ENCODE data around the gene RETSAT. TPM values are rescaled to one million over a fixed set of nuclear protein-coding genes. Genes with fewer than 3 reads are reported as not detected.

Gene RETSAT
- total and polyA plus RNA-seq, 2 of the 13 experiments (the other 11 are each of a cell fraction or from before 2014, with no cell fraction given), result 46.7 to 61.0 TPM

DNA sequence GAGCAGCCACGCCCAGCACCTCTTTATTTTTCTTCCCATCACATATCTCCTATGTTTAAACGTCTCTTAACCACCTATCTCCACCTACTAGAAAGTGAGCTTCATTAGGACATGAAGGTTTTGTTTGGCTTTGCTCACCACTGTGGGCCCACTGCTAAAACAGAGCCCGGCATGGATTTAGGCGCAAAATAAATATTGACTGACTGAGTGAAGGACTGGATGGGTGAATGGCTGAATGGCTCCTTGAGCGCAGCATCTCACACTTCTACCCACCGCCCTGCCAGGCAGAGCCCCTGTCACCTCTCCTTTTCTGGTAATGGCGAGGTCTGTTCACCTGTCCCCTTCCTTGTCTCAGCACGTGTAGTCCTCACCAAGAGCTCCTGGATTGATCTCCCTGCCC is 45.7 kb upstream of the RETSAT start (continued):
- TF ChIP-seq, protein P1, sequence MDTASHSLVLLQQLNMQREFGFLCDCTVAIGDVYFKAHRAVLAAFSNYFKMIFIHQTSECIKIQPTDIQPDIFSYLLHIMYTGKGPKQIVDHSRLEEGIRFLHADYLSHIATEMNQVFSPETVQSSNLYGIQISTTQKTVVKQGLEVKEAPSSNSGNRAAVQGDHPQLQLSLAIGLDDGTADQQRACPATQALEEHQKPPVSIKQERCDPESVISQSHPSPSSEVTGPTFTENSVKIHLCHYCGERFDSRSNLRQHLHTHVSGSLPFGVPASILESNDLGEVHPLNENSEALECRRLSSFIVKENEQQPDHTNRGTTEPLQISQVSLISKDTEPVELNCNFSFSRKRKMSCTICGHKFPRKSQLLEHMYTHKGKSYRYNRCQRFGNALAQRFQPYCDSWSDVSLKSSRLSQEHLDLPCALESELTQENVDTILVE (CRISPR knock-in tag; IDR thresholded peaks at IDR 0.05), result no peak

DNA sequence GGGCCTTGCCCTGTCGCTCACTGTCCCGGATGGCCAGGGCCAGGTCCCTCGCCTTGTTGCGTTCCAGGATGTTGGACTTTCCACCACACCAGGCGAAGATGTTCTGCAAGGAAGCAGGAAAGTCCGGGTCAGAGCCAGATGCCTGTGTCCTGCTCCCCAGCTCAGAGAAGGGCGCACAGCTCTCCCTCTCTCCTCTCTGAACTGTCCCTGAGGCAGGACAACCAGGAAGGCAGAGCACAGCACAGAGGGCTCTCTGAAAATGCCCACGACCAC is 44.8 kb upstream of the RETSAT start:
- FAIRE-seq (no peak), ATAC-seq (no peak), DNase-seq (ENCODE audit: low spot score) (no peak)
- Histone ChIP-seq H3K36me3 (replicated peaks in 1 of 2; ENCODE audit: control insufficient read depth in 1 of 2, insufficient read depth in 2 of 2, low read length in 2 of 2) (no peaks in the 10 kb centered on the region), H3K4me2 (ENCODE audit: low read depth, low read length) (no peak overlapping the region), H4K20me1 (ENCODE audit: insufficient read depth, low read length) (no peaks in the 10 kb centered on the region), H2AFZ (ENCODE audit: low read length) (no peak overlapping the region), H3K4me3 (replicated peaks in 1 of 3; ENCODE audit: insufficient read depth in 1 of 3, low read depth in 2 of 3, low read length in 3 of 3) (no peak overlapping the region), H3K4me1 (ENCODE audit: insufficient read depth, low read length) (peaks cover 38% of the 10 kb centered on the region), H3K9ac (ENCODE audit: insufficient read depth, low read depth, low read length) (no peak overlapping the region), H3K27me3 (ENCODE audit: control insufficient read depth in 1 of 2, insufficient read depth in 2 of 2, low read length in 2 of 2) (no peaks in the 10 kb centered on the region), H3K79me2 (ENCODE audit: insufficient read depth, low read length) (no peaks in the 10 kb centered on the region), H3K27ac (ENCODE audit: extremely low read length, insufficient read depth, low read length) (no peak overlapping the region), H3K9me3 (ENCODE audit: low read length) (no peaks in the 10 kb centered on the region)
- TF ChIP-seq NKX3-1 (CRISPR knock-in tag; IDR thresholded peaks at IDR 0.05), result no peak
- TF ChIP-seq ZNF564 (CRISPR knock-in tag; IDR thresholded peaks at IDR 0.05), result no peak
- TF ChIP-seq ZNF720 (CRISPR knock-in tag; IDR thresholded peaks at IDR 0.05), result no peak
- TF ChIP-seq FOXA3 (CRISPR knock-in tag; IDR thresholded peaks at IDR 0.05), result no peak
- in situ Hi-C loops (cut with HindIII; ENCODE audit: extremely low pct_ligation_motif_present, low pct_unique_long_range_greater_than_20kb) (no loop called here), intact Hi-C loops (cut with micrococcal nuclease; ENCODE audit: unreplicated experiment) (no loop called here)
- 85% methylated on average over 8 of the region's 8 CpGs for WGBS (ENCODE audit: low lambda C conversion rate)
- ChIA-PET POLR2A (interaction anchor here (0.9 to 3.4 kb wide), 3 partner anchors 20 to 140 kb away, joined by 3 to 13 read pairs (median 4); partner anchors contain the start of genes MAT2A, SH2D6 and TGOLN2), CTCF (ENCODE audit: low intra/inter-chr PET ratio, low total read pairs) (no interaction called here)
- BruUV-seq (replicated peaks), result no TSS peak

DNA sequence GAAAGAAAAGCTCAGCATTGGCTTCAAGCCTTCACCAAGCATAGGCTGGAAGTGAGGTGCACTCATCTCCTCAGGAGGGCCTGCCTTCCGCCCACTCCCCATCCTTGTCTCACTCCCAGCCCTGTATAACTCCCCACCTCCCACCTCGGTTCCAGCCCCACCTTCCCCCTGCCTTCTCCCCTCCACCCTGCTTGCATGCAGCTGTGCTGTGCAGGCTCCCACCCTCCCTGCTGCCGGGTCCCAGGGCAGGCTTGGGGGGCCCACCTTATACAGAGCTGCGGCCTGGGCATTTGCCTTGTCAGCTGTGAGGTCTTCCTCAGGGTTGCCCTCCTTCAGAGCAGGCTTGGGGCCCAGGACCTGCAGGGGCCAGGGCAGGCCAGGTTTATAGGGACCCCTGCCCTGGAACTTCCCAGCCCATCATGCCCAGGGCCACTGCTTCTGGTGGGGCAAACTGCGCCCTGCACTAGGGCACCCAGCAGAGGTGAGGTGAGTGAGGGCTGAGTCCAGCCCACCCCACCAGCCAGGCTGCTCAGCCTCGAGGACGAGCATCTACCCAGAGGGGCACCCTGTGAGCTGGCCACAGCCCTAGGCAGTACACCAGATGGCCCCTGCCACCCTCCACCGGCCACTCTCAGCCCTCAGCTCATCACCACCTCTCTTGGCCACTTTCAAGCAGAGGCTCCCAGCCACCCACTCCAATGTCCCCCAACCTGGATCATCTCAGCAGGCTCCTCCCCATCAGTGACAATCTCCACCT is 44.3 kb upstream of the RETSAT start:
- H3K79me2 ChIP-seq (ENCODE audit: insufficient read depth, low read length), result no peaks in the 10 kb centered on the region
- H3K27ac ChIP-seq (ENCODE audit: extremely low read length, insufficient read depth, low read length), result no peak overlapping the region
- no peaks in the 10 kb centered on the region for H4K20me1 ChIP-seq (ENCODE audit: insufficient read depth, low read length)
- no peak overlapping the region for H2AFZ ChIP-seq (ENCODE audit: low read length)
- H3K9ac ChIP-seq (ENCODE audit: insufficient read depth, low read depth, low read length), result no peak overlapping the region
- no peak for TF ChIP-seq MEIS1 (CRISPR knock-in tag; IDR thresholded peaks at IDR 0.05; ENCODE audit: borderline replicate concordance)
- TF ChIP-seq, protein P2, sequence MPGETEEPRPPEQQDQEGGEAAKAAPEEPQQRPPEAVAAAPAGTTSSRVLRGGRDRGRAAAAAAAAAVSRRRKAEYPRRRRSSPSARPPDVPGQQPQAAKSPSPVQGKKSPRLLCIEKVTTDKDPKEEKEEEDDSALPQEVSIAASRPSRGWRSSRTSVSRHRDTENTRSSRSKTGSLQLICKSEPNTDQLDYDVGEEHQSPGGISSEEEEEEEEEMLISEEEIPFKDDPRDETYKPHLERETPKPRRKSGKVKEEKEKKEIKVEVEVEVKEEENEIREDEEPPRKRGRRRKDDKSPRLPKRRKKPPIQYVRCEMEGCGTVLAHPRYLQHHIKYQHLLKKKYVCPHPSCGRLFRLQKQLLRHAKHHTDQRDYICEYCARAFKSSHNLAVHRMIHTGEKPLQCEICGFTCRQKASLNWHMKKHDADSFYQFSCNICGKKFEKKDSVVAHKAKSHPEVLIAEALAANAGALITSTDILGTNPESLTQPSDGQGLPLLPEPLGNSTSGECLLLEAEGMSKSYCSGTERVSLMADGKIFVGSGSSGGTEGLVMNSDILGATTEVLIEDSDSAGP (CRISPR knock-in tag; IDR thresholded peaks at IDR 0.05; ENCODE audit: borderline replicate concordance), result 0 out of 2 replicates have a peak, but pooled peaks have one; percentile 8
- H3K36me3 ChIP-seq (replicated peaks in 1 of 2; ENCODE audit: control insufficient read depth in 1 of 2, insufficient read depth in 2 of 2, low read length in 2 of 2), result no peaks in the 10 kb centered on the region
- no peak overlapping the region for H3K4me2 ChIP-seq (ENCODE audit: low read depth, low read length)
- intact Hi-C loops (cut with micrococcal nuclease; ENCODE audit: unreplicated experiment), result no loop called here
- no peaks in the 10 kb centered on the region for H3K27me3 ChIP-seq (ENCODE audit: control insufficient read depth in 1 of 2, insufficient read depth in 2 of 2, low read length in 2 of 2)
- in situ Hi-C loops (cut with HindIII; ENCODE audit: extremely low pct_ligation_motif_present, low pct_unique_long_range_greater_than_20kb), result no loop called here
- DNase-seq (ENCODE audit: low spot score) (no peak), FAIRE-seq (no peak), ATAC-seq (no peak)
- H3K9me3 ChIP-seq (ENCODE audit: low read length), result no peaks in the 10 kb centered on the region
- 74% methylated on average over 5 of the region's 8 CpGs for WGBS (ENCODE audit: low lambda C conversion rate)
- BruUV-seq (replicated peaks), result no TSS peak
- POLR2A ChIA-PET, result interaction anchor here (1.5 to 3.4 kb wide), 3 partner anchors 20 to 162 kb away, joined by 5 to 13 read pairs (median 6); partner anchors contain the start of genes GGCX, MAT2A and SH2D6
- H3K4me1 ChIP-seq (ENCODE audit: insufficient read depth, low read length), result peaks cover 38% of the 10 kb centered on the region
- H3K4me3 ChIP-seq (replicated peaks in 1 of 3; ENCODE audit: insufficient read depth in 1 of 3, low read depth in 2 of 3, low read length in 3 of 3), result no peak overlapping the region
- CTCF ChIA-PET (ENCODE audit: low intra/inter-chr PET ratio, low total read pairs), result no interaction called here

Measured in HepG2 (cell line).